ENCODE results near the gene WT1. TPM values are rescaled to one million over a fixed set of nuclear protein-coding genes. Genes with fewer than 3 reads are reported as not detected.

WT1 gene
- polyA plus RNA-seq, 4 donors: 230 to 250 (median 237) TPM

DNA sequence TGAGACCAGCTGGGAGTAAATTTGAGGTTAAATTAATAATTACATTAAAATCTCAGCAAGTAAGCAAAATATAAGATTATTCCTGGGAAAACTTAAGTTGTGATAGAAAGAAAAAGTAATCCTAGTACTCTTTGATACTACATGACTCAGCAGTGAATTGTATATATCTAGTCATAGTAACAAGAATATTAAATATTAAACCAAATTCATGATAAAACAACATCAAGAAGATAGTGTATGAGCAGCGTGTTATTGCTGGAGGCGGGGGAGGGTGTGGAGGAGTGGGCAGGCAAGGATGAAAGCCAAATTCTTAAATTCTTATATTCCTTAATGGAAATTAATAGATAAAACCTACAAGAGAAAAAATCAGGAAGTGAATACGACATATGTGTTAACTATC, 95.2 kb downstream of the WT1 start:
- no peak for DNase-seq (ENCODE audit: low read depth in 4 of 4, low spot score in 3 of 4)

Other genes with a start within 250 kb of the WT1 start
- gene EIF3M, start 148.3 kb upstream of the WT1 start, polyA plus RNA-seq (ENCODE audit: insufficient read length in 4 of 4): 100 to 1,000 TPM; 681 to 777 (median 726) TPM

Measured in right renal pelvis (tissue), 4 donors.